ENCODE data around the gene LRFN2. TPM values are rescaled to one million over a fixed set of nuclear protein-coding genes. Genes with fewer than 3 reads are reported as not detected.

Gene LRFN2
- total RNA-seq, 1 donor from 2014 or later: not detected

DNA sequence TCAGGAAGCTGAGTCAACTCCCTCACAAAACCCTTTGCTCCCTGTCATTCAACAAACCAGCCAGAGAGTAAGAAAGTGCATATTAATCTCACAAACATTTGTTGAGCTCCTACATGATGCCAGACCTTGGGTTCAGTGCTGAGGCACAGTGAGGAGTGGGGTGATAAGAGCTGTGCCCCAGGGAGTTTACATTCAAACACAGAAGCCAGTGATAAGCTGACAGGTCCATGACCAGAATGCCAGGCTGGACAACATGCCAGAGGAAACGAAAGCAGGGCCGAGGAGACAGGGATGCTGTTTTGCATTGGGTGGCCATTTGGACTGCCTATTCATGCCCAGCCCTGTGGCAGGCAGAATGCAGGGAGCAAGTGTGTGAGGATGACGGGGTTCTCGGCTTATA lies 76.7 kb downstream of the LRFN2 start:
- no peak overlapping the region for H3K4me3 Mint-ChIP-seq
- peaks cover 1% of the 10 kb centered on the region for H3K27me3 Mint-ChIP-seq (ENCODE audit: low read depth)
- no peak overlapping the region for H3K27ac Mint-ChIP-seq
- H3K4me1 Mint-ChIP-seq: no peaks in the 10 kb centered on the region
- H3K36me3 Mint-ChIP-seq: no peaks in the 10 kb centered on the region
- no peak for DNase-seq (ENCODE audit: low spot score in 2 of 2, unreplicated experiment in 2 of 2)
- TF ChIP-seq, protein P1, sequence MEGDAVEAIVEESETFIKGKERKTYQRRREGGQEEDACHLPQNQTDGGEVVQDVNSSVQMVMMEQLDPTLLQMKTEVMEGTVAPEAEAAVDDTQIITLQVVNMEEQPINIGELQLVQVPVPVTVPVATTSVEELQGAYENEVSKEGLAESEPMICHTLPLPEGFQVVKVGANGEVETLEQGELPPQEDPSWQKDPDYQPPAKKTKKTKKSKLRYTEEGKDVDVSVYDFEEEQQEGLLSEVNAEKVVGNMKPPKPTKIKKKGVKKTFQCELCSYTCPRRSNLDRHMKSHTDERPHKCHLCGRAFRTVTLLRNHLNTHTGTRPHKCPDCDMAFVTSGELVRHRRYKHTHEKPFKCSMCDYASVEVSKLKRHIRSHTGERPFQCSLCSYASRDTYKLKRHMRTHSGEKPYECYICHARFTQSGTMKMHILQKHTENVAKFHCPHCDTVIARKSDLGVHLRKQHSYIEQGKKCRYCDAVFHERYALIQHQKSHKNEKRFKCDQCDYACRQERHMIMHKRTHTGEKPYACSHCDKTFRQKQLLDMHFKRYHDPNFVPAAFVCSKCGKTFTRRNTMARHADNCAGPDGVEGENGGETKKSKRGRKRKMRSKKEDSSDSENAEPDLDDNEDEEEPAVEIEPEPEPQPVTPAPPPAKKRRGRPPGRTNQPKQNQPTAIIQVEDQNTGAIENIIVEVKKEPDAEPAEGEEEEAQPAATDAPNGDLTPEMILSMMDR (IDR thresholded peaks at IDR 0.05; ENCODE audit: unreplicated experiment): no peak
- H3K9me3 Mint-ChIP-seq: no peaks in the 10 kb centered on the region

DNA sequence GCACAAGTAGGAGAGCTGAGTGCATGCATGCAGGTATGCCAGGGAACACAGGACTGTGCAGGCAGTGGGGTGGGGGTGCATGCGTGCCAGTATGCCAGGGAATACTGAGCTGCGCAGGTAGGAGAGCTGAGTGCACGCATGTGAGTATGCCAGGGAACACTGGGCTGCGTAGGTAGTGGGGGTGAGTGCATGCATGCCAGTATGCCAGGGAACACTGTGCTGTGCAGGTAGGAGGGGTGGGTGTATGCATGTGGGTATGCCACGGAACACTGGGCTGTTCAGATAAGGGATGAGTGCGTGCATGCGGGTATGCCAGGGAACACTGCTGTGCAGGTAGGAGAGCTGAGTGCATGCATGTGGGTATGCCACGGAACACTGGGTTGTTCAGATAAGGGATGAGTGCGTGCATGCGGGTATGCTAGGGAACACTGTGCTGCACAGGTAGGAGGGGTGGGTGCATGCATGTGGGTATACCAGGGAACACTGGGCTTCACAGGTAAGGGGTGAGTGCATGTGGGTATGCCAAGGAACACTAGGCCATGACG lies 77.4 kb downstream of the LRFN2 start:
- Mint-ChIP-seq H3K9me3 (no peaks in the 10 kb centered on the region), H3K4me3 (no peak overlapping the region), H3K27ac (no peak overlapping the region), H3K36me3 (no peaks in the 10 kb centered on the region), H3K4me1 (no peaks in the 10 kb centered on the region), H3K27me3 (ENCODE audit: low read depth) (peaks cover 6% of the 10 kb centered on the region)
- DNase-seq (ENCODE audit: low spot score in 2 of 2, unreplicated experiment in 2 of 2): no peak
- TF ChIP-seq, protein P1 (IDR thresholded peaks at IDR 0.05; ENCODE audit: unreplicated experiment): no peak

DNA sequence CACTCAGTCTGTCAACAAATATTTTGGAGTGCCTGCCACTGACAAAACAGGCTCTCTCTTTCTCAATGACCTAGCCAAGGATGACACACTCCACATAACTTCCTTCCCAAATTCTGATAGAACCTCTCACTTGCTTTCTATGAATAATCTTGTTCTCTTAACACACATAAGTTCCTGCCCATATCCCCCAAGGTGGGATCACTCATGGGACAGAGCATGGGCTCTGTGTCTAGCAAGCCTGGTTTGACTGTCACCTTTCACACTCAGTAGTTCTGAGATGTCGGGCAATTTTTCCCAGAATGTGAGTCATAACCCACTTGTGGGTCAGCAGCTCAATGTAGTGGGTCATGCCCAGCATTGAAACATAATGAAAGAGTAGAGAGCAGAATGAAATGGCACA lies 78.1 kb downstream of the LRFN2 start:
- Mint-ChIP-seq H3K27me3 (ENCODE audit: low read depth) (peaks cover 8% of the 10 kb centered on the region), H3K4me1 (no peaks in the 10 kb centered on the region)
- TF ChIP-seq, protein P1 (IDR thresholded peaks at IDR 0.05; ENCODE audit: unreplicated experiment): no peak

DNA sequence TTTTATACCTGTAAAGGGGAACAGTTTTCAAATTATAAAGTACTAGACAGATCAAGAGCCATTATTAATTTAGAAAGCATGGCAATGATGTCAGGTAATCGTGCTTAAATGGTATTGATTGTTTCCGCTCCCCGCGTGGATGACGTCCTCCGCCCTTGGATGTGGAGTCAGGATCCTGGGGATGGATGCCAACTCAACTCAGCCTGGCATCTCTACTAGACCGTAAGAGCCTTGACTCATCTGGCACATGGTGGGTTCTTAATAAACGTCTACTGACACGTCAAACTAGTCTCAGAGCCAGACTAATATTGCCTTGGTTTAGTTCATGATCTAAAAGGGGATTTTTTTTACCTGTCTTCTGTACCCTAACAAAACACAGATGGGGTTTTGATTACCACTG lies 80.2 kb downstream of the LRFN2 start:
- Mint-ChIP-seq H3K9me3 (no peaks in the 10 kb centered on the region), H3K27ac (no peak overlapping the region), H3K36me3 (no peaks in the 10 kb centered on the region), H3K4me1 (no peaks in the 10 kb centered on the region), H3K27me3 (ENCODE audit: low read depth) (peaks cover 23% of the 10 kb centered on the region), H3K4me3 (no peak overlapping the region)
- TF ChIP-seq, protein P1 (IDR thresholded peaks at IDR 0.05; ENCODE audit: unreplicated experiment): no peak
- no peak for DNase-seq (ENCODE audit: low spot score in 2 of 2, unreplicated experiment in 2 of 2)

More for the DNA sequence above, 78.1 kb downstream of the LRFN2 start:
- H3K36me3 Mint-ChIP-seq: no peaks in the 10 kb centered on the region
- H3K9me3 Mint-ChIP-seq: no peaks in the 10 kb centered on the region
- no peak for DNase-seq (ENCODE audit: low spot score in 2 of 2, unreplicated experiment in 2 of 2)
- no peak overlapping the region for H3K4me3 Mint-ChIP-seq
- H3K27ac Mint-ChIP-seq: no peak overlapping the region

DNA sequence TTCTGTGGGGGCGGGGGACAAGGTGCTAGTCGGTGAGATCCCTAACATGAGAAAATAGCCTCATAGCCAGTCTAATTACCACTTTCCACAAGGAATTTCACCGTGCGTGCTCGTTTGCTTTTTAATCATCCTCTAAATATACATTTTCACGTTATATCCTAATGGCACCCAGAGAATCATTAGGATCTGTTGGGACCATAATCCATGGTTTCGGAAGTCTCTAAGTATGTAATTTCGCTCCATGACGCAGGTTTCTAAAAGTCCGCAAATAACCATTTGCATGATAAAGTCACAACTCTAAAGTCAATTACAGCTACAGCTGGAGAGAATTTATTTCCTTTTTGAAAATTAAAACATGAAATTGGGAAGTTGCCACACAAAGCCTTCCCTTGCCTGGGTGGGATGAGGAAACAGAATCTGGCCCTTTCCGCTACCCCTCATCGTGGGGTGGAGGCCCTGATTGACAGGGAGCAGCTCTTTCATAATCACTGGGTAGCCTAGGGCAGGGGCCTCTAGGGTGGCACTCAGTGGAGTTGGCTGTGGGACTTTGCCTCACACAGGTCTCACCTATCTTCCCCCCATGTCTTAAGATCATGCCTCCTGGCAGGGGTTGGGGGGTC lies 81.9 kb downstream of the LRFN2 start:
- DNase-seq (ENCODE audit: low spot score in 2 of 2, unreplicated experiment in 2 of 2): no peak
- Mint-ChIP-seq H3K4me3 (no peak overlapping the region), H3K27me3 (ENCODE audit: low read depth) (peaks cover 26% of the 10 kb centered on the region), H3K27ac (no peak overlapping the region), H3K36me3 (no peaks in the 10 kb centered on the region), H3K4me1 (no peaks in the 10 kb centered on the region), H3K9me3 (no peaks in the 10 kb centered on the region)
- TF ChIP-seq, protein P1 (IDR thresholded peaks at IDR 0.05; ENCODE audit: unreplicated experiment): no peak

All from mesothelial cell of epicardium (in vitro differentiated cells).